DND-41 (cell line): ENCODE measurements around the gene LDLRAP1.

Experiments
- CTCF ChIP-seq: IDR thresholded peaks from 2 replicates; pipeline ENCODE4 v1.5.1; 2012; ENCODE audit warnings: borderline replicate concordance, low read length, moderate library complexity, mild to moderate bottlenecking; ENCODE audit not compliant: poor library complexity, severe bottlenecking; ENCODE audit errors: extremely low read depth
- EZH2 ChIP-seq: IDR thresholded peaks from 3 replicates; pipeline ENCODE4 v1.6.1; 2012; ENCODE audit warnings: borderline replicate concordance, low read depth, mild to moderate bottlenecking, moderate library complexity, low read length, inconsistent platforms; ENCODE audit not compliant: severe bottlenecking

- TF ChIP-seq EZH2, result no peak
- no peak for TF ChIP-seq CTCF
These were observed 2.8 kb downstream of the LDLRAP1 start for GRCh38 chr1:25546193-25546592.
